Stimulated activated CD4-positive, alpha-beta T cell treated with anti-CD3 and anti-CD28 coated beads, Interleukin-4, amount 100 ng/mL, for 24 hours (primary cell): Measurements from ENCODE around the gene POLA1.
"Not testable (repeated sequence)": the region's sequence is repeated elsewhere in the genome, so short reads cannot be mapped to it uniquely, and the experiment has no call there.

Experiments
- DNase-seq: peaks from one replicate; pipeline ENCODE4 v3.0.0-alpha.2; 2020

POLA1 gene

GRCh38 chrX:24828147-24828546, 134.4 kb downstream of the POLA1 start:
- DNase-seq, result no peak

- DNase-seq, result no peak
These were observed 134.9 kb downstream of the POLA1 start for GRCh38 chrX:24828600-24828999.

- no peak for DNase-seq
These were observed 140.0 kb downstream of the POLA1 start for GRCh38 chrX:24833695-24834094.

- no peak for DNase-seq
These were observed 144.2 kb downstream of the POLA1 start for GRCh38 chrX:24837966-24838365.

GRCh38 chrX:24838629-24839028, 144.9 kb downstream of the POLA1 start:
- DNase-seq, result peak; percentile 10

GRCh38 chrX:24839331-24839730, 145.6 kb downstream of the POLA1 start:
- DNase-seq, result no peak

- DNase-seq, result no peak
These were observed 148.8 kb downstream of the POLA1 start for GRCh38 chrX:24842486-24842885.

- no peak for DNase-seq
These were observed 152.9 kb downstream of the POLA1 start for GRCh38 chrX:24846550-24847150.

- no peak for DNase-seq
These were observed 157.6 kb downstream of the POLA1 start for GRCh38 chrX:24851289-24851688.

GRCh38 chrX:24851780-24852179, 158.1 kb downstream of the POLA1 start:
- DNase-seq, result no peak

GRCh38 chrX:24858004-24858746, 164.5 kb downstream of the POLA1 start:
- no peak for DNase-seq

- no peak for DNase-seq
These were observed 165.6 kb downstream of the POLA1 start for GRCh38 chrX:24859211-24859841.

GRCh38 chrX:24860140-24860539, 166.4 kb downstream of the POLA1 start:
- DNase-seq, result no peak

GRCh38 chrX:24862343-24862742, 168.6 kb downstream of the POLA1 start:
- no peak for DNase-seq

- DNase-seq, result not testable (repeated sequence)
These were observed 170.1 kb downstream of the POLA1 start for GRCh38 chrX:24863779-24864178.

- DNase-seq, result no peak
These were observed 176.4 kb downstream of the POLA1 start for GRCh38 chrX:24870143-24870542.

- DNase-seq, result no peak
These were observed 181.0 kb downstream of the POLA1 start for GRCh38 chrX:24874604-24875247.

GRCh38 chrX:24876530-24877287, 183.0 kb downstream of the POLA1 start:
- no peak for DNase-seq

- no peak for DNase-seq
These were observed 183.6 kb downstream of the POLA1 start for GRCh38 chrX:24877288-24877664.

GRCh38 chrX:24877854-24878650, 184.3 kb downstream of the POLA1 start:
- no peak for DNase-seq

GRCh38 chrX:24879679-24880078, 186.0 kb downstream of the POLA1 start:
- no peak for DNase-seq

- no peak for DNase-seq
These were observed 193.2 kb downstream of the POLA1 start for GRCh38 chrX:24886916-24887315.
